HL-60/S4 treated with retinoic acid at 250 ng/mL for 4 days and 3 days (cell line): ENCODE measurements around the gene OOEP.

ENCODE experiments used
- in situ Hi-C: fragments of 300-500 bp; cut with MboI; formaldehyde crosslinking; loops from 2 replicates; pipeline ENCODE4 v1.7.0; 2022; ENCODE audit warnings: low sequenced_read_pairs

The OOEP gene

DNA sequence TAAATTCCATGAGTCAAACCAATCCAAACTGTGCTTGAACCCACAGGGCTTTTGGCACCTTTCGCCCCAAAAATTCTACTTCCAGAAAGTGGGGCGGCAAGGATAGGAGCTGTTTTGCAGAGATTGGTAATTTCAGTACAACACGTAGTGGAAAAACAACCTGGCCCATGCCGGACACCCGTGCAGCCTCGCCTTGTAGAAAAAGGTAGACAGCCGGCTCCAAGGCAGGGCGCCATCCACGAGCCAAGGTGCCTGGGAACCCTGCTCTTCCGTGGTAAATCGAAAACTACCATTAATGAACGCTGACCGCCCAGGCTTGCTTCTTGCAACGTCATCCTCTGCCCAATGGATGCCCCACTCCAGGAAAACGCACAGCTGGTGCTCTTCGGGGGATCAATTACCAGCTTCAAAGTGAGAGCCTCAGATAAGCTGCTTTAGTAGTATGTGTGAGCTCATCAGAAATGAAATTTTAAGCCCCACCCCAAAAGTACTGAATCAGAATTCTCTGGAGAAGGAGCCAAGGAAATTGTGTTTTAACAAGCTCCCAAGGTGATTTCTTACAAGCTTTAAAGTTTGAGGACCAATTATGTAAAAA, 1.8 kb downstream of the OOEP start:
- in situ Hi-C loops, result no loop called here

DNA sequence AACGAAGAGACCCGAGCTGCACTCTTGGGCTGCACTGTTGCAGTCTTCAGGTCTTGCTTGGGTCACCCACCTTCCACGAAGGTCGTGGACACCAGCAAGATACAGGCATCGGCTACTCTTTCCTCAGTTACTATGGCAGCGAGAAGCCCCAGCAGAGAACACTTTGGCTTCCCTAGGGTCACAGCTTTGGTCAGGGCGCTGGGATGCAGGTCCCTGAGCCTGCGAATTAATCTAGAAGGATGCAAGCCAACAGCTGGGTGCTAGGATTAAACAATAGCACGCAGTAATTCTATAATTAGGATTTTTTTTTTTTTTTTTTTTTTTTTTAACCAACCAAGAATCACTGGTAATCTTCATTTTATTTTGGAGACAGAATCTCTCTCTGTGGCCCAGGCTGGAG, 5.1 kb downstream of the OOEP start:
- in situ Hi-C loops, result no loop called here

DNA sequence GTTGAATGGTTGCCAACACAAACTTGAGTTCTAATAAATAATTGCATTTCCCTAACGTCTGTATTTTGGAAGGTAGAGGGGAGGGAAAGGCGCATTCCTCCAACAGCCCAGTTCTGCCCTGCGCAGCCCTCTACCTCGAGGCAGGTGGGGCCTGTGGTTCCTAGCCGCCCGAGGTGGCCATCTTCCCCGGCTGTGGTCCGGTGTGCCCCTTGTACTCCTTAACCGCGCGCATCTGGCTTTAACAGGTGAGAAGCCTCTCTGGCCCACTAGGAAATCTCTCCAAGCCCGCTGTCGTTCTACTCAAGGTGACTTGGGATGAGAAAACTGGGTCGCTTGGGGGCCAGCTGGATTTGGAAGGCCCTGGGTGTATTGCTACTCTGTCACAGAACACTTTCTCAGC, 5.6 kb downstream of the OOEP start:
- in situ Hi-C loops, result no loop called here

DNA sequence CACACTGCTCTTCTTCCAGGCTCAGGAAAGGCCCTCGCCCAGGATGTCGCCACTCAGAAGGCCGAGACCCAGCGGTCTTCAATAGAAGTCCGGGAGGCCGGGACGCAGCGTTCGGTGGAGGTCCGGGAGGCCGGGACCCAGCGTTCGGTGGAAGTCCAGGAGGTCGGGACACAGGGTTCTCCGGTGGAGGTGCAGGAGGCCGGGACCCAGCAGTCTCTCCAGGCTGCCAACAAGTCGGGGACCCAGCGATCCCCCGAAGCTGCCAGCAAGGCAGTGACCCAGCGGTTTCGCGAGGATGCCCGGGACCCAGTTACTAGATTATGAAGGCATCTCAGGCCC, 6.2 kb downstream of the OOEP start:
- in situ Hi-C loops, result no loop called here

DNA sequence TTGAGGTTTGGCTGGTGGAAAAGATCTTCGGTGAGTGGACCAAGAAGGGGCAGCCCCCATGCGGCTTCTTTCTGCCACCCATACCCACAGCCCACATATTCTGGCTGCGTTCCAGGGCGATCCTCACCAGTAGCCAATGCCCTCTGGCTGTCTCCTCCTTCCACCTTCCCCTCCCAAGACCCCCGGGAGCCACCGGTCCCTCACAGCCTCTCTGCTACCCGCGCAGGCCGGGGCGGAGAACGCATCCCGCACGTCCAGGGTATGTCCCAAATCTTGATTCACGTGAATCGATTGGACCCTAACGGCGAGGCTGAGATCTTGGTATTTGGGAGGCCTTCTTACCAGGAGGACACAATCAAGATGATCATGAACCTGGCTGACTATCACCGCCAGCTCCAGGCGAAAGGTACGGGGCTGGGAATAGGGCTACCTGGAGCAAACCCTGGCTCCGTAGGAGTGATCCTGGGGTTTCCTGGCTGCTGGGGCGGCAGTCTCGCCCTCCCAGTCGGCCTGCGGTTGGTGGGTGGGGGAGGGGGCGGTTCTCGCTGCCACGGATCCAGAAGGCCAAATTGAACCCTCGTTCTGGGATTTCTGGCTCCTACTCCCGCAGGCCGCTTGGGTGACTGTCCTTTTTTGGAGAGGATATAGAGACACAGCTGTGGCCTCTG, 6.7 kb downstream of the OOEP start:
- in situ Hi-C loops, result no loop called here

DNA sequence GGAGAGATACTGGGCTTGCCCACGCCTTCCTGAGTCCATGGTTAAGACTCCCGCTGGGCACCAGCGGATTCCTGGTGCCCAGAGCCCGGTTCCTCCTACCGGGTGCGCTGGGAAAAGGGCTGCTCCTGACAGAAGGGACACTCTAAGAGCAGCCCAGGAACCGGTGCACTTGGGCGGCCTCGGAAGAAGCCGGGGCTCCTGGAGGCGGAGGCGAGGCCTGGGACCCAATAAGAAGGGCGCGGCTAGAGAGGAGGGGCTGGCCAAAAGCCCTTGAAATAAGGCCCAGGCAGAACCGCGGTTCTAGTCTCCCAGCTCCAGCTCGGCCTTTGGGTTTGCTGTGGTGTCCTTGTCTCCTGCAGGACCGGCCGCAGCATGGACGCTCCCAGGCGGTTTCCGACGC, 7.3 kb downstream of the OOEP start, which contains the start of gene KHDC3L:
Gene KHDC3L (plus strand): TSS at position 301 of the 400 bp plus-strand sequence. CDS start 72 bp downstream, at position 373.
- in situ Hi-C loops, result no loop called here

DNA sequence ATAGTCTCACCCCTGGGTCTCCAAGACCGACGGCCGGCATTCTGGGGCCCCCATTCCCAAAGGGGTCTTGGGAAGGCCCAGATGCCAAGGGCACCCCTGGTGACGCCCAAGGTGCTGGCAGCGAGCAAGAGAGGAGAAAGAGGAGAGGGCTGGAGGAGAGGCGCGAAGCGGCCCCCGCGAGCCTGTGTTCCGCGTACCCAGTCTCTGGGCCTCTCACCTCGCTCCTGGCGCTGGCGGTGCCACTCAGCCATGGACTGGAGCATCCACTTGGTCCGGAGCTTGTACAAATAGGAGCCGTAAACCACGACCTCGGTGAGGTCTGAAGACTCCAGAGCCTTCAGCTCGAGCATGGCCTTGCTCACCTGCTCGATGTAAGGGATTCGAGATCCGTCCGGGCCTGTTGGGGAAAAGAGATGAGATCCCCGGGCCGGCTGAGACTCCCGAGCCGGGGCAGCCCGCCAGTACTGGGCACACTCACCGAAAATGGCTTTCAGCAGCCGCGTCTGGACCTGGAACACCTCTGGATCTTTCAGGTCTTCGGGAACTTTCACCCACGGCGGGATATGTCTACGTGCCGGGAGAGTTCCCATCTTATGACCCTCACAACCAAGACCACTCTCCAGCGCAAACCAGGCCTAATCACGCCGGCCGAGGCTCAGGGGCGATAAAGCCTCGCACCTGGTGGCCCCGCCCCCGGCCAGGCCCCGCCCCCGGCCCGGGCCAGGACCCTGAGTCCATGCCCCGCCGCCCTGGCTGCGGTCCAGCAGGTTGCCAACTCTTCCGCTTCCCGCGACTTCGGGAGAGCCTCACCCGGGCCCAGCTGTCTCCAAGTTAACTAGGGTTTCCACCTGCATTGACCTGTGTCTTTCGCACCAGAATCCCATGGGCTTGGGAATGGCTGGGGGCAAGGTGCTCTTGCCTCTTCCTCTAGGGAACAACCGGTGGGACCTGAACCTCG, 15.8 kb downstream of the OOEP start, which contains the start of gene DPPA5:
Gene DPPA5 (minus strand): TSS at position 641 of the 958 bp plus-strand sequence. CDS start 51 bp downstream, at position 590.
- in situ Hi-C loops, result no loop called here

DNA sequence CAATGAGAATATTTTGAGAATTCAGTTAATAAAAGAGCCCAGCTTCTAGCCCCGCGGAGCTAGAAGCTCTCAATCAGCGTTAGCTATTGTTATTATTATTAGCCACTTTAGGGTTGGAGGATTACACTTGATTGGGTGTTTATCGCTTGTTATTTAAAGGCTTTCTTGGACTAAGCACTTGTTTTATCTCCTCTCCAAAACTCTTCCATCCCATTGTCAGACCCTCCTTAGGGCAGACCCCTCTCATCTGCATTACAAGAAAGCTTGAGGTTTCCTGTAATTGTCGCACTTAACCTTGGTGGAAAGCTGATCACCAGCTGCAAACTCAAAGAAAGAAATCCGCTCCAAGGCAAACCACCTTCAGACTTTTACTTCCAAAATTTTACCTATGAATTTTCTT, 20.4 kb downstream of the OOEP start:
- in situ Hi-C loops, result no loop called here

DNA sequence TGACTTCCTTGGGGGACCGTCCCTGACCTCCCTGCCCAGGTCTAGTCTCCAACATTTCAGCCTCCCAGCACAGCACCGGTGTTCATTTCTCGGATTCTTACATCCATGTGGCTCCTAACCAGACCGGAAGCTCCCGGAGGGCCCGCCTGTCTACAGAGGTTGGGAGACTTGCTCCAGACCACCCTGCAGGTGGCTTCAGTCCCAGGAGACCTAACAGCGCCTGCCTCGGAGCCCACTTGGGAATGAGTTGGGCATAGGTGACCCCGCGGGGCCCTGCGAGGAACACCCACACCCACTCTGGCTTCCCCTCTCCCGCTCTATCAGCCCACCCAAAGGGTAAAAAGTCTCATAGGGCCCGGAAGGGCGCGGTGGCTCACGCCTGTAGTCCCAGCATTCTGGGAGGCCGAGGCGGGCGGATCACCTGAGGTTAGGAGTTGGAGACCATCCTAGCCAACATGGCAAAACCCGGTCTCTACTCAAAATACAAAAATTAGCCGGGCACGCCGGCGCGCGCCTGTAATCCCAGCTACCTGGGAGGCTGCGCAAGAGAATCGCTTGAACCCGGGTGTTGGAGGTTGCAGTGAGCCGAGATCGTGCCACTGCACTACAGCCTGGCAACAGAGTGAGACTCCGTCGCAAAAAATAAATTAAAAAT, 21.0 kb downstream of the OOEP start:
- in situ Hi-C loops, result no loop called here

DNA sequence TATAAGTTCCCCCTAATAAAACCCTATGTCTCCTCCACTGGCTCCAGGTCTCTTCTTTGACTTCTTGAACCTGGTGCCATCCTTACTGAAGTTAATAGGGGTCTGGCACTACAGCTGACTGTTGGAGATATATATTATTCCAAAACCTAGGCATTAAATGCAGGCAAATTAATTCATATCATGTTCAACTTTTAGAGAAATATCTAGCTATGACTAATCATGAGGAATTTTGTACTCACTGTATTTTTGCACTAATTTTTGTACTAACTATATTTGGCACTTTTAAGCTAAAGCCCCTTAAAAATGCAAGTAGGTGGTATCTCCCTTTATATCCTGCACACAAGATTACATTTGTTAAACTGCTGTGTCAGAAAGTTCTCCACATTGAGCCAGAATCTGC, 26.5 kb downstream of the OOEP start:
- in situ Hi-C loops, result no loop called here

DNA sequence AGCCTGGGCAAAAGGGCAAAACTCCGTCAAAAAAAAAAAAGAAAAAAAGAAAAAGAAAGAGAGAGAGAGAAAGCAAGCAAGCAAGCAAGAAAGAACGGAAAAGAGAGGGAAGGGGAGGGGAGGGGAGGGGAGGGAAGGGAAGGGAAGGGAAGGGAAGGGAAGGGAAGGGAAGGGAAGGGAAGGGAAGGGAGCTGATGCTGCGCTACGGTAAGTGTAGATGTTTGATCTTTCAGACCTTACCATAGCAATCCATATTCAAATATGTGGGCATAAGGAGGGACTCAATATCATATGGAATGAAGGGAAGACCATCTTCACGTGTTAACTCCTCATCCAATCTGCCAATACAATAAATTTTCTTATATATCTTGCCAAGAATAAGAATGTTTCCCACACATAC, 27.5 kb downstream of the OOEP start:
- in situ Hi-C loops, result no loop called here

DNA sequence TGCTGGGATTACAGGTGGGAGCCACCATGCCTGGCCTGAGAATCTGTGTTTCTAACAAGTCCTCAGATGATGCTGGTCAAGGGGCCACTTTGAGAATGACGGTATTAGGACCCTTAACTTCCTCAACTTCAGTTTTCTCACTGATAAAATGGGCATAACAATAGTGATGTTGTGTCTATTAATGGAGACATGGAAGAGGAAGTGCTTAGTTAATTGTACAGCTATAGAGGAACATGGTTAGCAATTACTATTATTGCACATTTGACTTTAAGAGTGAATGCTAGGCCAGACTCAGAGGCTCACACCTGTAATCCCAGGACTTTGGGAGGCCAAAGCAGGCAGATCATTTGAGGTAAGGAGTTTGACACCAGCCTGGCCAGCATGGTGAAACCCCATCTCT, 28.4 kb downstream of the OOEP start:
- in situ Hi-C loops, result no loop called here

DNA sequence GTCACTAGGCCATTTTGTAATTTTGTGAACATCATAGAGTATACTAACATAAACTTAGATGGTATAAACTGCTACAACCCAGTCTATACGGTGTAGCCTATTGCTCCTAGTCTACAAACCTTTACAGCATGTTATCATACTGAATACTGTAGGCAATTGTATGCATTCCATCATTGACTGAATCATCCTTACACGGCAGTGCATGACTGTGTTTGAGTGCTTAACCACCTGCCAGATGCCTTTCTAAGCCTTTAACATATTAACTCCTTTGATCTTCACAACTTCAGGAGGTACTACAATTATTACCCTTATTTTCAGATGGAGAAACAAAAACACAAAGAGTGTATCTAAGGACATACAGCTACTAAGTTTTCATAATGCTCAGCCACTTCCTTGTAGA, 29.6 kb downstream of the OOEP start:
- in situ Hi-C loops, result no loop called here

DNA sequence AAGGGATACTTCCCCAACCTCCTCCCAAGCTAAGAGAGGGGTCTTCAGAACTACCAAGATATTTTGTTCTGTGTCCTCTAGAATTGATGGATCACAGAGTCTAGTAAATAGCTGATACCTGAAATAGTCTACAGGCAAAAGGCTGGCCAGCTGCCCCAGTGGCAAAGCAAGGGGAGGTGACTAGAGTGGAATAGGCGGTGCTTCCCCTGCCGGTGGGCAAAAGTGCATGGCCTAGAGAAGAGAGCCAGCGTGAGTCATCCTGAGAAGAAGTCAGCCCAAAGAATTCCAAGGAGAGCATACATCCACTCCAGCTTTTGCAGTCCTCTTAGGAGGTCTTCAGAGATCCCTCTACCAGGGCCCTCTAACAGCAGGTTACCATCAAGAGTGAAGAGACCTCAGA, 30.4 kb downstream of the OOEP start:
- in situ Hi-C loops, result no loop called here

DNA sequence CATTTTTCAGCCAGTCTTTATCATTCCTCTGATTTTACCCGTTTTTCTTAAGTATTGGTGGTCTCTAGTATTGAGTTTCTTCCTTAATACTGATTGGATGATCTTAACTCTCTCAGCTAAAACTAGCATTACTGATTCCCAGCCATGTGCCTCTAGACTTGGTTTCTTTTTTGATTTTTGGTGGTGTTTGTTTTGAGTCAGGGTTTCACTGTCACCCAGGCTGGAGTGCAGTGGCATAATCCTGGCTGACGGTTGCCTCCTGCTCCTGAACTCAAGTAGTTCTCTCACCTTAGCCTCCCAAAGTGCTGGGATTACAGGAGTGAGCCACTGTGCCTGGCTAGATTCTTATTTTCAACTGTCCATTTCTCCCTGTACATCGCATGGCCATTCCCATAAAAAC, 40.5 kb downstream of the OOEP start:
- in situ Hi-C loops, result no loop called here

DNA sequence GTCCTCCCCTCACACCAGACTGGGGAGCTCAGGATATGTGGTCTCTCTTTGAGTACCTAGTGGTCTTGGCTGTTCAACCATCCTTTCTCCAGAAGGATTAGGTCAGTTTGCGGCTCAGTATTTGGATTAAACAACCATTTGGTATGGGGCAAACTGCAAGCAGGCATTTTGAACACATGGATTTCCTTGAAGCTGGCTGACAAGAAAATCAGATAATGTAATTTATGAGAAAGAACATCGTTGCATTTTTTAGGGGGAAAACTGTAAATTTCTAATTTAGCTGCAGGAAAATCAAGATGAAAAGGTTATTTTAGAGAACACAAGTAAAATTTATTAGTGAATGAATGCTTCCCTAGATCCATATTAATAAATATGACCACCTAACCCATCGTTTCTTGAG, 40.9 kb downstream of the OOEP start:
- in situ Hi-C loops, result no loop called here

DNA sequence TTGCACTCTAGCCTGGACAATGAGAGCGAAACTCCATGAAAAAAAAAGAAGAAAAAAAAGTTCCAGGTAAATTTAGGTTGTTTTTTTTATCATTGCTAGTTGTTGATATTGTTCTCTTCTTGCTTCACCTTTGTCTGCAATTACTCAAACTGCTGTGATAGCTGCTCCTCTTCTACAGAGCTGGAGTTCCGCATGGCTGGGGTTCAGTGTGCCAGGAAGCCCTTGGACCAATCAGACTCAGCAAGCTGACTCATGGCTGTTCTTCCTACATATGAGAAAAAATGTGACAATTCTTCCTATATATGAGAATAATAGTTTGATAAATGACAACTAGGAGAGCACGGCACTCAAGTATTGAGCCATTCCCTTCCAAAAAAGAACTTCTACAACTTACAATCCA, 44.0 kb downstream of the OOEP start:
- in situ Hi-C loops, result no loop called here

DNA sequence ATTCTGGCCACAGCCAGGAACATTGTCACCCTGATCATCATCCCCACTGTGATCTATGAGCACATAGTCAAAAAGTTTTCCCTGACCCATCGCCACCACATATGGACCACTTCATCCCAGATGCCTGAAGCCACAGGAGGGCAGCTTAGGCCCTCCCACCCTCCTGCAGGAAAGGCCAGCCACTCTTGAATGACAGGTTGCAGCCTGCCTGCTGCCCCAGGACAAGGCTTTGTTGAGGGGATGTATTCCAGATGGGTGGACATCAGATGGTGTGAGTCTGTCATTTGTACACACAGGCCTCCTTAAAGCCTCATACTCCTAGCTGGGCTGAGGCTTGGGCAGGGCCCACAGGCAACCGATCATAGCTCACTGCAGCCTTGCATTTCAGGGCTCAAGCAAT, 46.4 kb downstream of the OOEP start:
- in situ Hi-C loops, result no loop called here
